Nephron (organoid): Measurements from ENCODE around the gene GPSM1.

Experiments
- H3K27ac Mint-ChIP-seq, 3 experiments: 2 replicates each; pipeline ENCODE4 v1.8.0; 2020; ENCODE audit warnings: mixed read lengths in 3 of 3, mild to moderate bottlenecking in 2 of 3, moderate library complexity in 1 of 3
- H3K27me3 Mint-ChIP-seq: 2 replicates; pipeline ENCODE4 v1.8.0; 2021; ENCODE audit warnings: low read depth, mild to moderate bottlenecking, moderate library complexity, mixed read lengths
- H3K36me3 Mint-ChIP-seq: 2 replicates; pipeline ENCODE4 v1.8.0; 2020; ENCODE audit warnings: low read depth, mixed read lengths
- H3K4me1 Mint-ChIP-seq: 2 replicates; pipeline ENCODE4 v1.8.0; 2020; ENCODE audit warnings: mixed read lengths
- H3K4me3 Mint-ChIP-seq, 3 experiments: 2 replicates each; pipeline ENCODE4 v1.8.0; 2020; ENCODE audit warnings: mild to moderate bottlenecking in 3 of 3, mixed read lengths in 3 of 3, moderate library complexity in 2 of 3
- H3K9me3 Mint-ChIP-seq: 2 replicates; pipeline ENCODE4 v1.8.0; 2020; ENCODE audit warnings: mixed read lengths
- CTCF ChIP-seq, 3 experiments: fragments of 200-600 bp; sonication (generic); IDR thresholded peaks; one replicate each; pipeline ENCODE4 v1.5.0; 2021; ENCODE audit warnings: antibody characterized with exemption in 3 of 3; ENCODE audit not compliant: unreplicated experiment in 3 of 3

The GPSM1 gene

GRCh38 chr9:136343884-136344269, 16.5 kb downstream of the GPSM1 start:
- Mint-ChIP-seq H3K4me3 (no peak overlapping the region), H3K27ac (no peak overlapping the region), H3K27me3 (no peaks in the 10 kb centered on the region)

GRCh38 chr9:136344544-136345280, 17.4 kb downstream of the GPSM1 start:
- H3K4me1 Mint-ChIP-seq = peaks cover 5% of the 10 kb centered on the region
- no peak overlapping the region for H3K27ac Mint-ChIP-seq
- H3K27me3 Mint-ChIP-seq = no peaks in the 10 kb centered on the region
- no peak for TF ChIP-seq CTCF (IDR thresholded peaks at IDR 0.05; ENCODE audit: unreplicated experiment in 3 of 3)
- H3K9me3 Mint-ChIP-seq = no peaks in the 10 kb centered on the region
- peak overlapping the region in 1 of 3 experiments; percentile 25 for H3K4me3 Mint-ChIP-seq
- H3K36me3 Mint-ChIP-seq = no peaks in the 10 kb centered on the region

More at GRCh38 chr9:136343884-136344269, 16.5 kb downstream of the GPSM1 start:
- Mint-ChIP-seq H3K4me1 (peaks cover 10% of the 10 kb centered on the region), H3K36me3 (peaks cover 5% of the 10 kb centered on the region), H3K9me3 (no peaks in the 10 kb centered on the region)
- no peak for TF ChIP-seq CTCF (IDR thresholded peaks at IDR 0.05; ENCODE audit: unreplicated experiment in 3 of 3)

GRCh38 chr9:136345281-136346156, 18.2 kb downstream of the GPSM1 start:
- TF ChIP-seq CTCF (IDR thresholded peaks at IDR 0.05; ENCODE audit: unreplicated experiment in 3 of 3) = peak; percentile 29 to 52 (median 44)
- Mint-ChIP-seq H3K4me1 (peaks cover 5% of the 10 kb centered on the region), H3K27me3 (no peaks in the 10 kb centered on the region), H3K9me3 (no peaks in the 10 kb centered on the region), H3K27ac (no peak overlapping the region), H3K36me3 (no peaks in the 10 kb centered on the region), H3K4me3 (no peak overlapping the region)

- Mint-ChIP-seq H3K4me1 (peaks cover 5% of the 10 kb centered on the region), H3K9me3 (no peaks in the 10 kb centered on the region), H3K27me3 (no peaks in the 10 kb centered on the region), H3K4me3 (no peak overlapping the region), H3K27ac (no peak overlapping the region), H3K36me3 (no peaks in the 10 kb centered on the region)
- peak in 1 of 3 experiments; percentile 30 for TF ChIP-seq CTCF (IDR thresholded peaks at IDR 0.05; ENCODE audit: unreplicated experiment in 3 of 3)
Observed at GRCh38 chr9:136346157-136346481, 18.8 kb downstream of the GPSM1 start.

GRCh38 chr9:136346927-136347465, 19.7 kb downstream of the GPSM1 start:
- Mint-ChIP-seq H3K4me1 (peaks cover 2% of the 10 kb centered on the region), H3K27me3 (no peaks in the 10 kb centered on the region), H3K36me3 (no peaks in the 10 kb centered on the region), H3K27ac (no peak overlapping the region), H3K4me3 (no peak overlapping the region), H3K9me3 (no peaks in the 10 kb centered on the region)
- no peak for TF ChIP-seq CTCF (IDR thresholded peaks at IDR 0.05; ENCODE audit: unreplicated experiment in 3 of 3)
